Measurements from ENCODE around the gene RHEX.
"Not testable (repeated sequence)": the region's sequence is repeated elsewhere in the genome, so short reads cannot be mapped to it uniquely, and the experiment has no call there.

RHEX gene

GRCh38 chr1:206030191-206030590, 22.8 kb upstream of the RHEX start:
- DNase-seq (ENCODE audit: low read depth in 2 of 2), result no peak

DNA sequence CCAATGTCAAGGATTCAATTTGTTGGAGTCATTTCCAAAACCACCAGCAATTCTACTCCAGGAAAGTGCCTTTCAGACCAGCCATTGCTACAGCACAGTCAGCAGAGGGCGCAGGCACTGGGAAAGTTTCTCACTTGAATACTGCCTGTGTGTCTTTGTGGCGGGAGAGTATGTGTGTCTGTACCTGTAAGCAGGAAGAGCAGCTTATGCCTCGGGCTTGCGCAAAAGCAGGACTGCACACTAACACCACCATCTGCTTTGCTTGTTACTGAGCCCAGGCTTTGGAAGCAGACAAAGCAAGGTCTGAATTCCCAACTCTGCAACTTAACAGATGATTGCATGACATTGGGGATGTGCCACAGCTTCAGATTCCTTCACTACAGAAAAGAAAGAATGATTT, 22.3 kb upstream of the RHEX start:
- peak; percentile 57 to 64 for DNase-seq (ENCODE audit: low read depth in 2 of 2)

GRCh38 chr1:206032380-206033140, 20.4 kb upstream of the RHEX start:
- DNase-seq (ENCODE audit: low read depth in 2 of 2), result no peak

DNA sequence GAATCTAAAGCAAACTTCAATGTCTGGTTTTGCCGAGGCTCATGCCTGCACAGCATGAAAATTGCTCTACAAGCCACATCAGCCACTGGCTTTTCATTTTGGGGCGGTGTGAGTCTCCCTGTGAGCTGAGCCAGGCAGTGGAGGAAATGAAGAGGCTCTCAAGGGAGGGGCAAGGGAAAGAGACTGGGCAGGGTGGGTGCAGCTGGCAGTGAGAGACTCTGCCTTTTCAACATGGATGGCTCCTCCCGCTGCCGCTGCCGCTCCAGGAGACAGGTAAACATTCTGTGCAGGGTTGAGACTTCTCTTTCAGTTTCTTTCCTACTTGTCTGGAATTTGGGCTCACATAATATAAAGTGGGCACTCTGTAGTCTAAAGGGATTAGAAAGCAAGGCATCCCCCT, 17.9 kb upstream of the RHEX start:
- DNase-seq (ENCODE audit: low read depth in 2 of 2), result no peak

- DNase-seq (ENCODE audit: low read depth in 2 of 2), result no peak
Measured at GRCh38 chr1:206036663-206037455, 16.1 kb upstream of the RHEX start.

DNA sequence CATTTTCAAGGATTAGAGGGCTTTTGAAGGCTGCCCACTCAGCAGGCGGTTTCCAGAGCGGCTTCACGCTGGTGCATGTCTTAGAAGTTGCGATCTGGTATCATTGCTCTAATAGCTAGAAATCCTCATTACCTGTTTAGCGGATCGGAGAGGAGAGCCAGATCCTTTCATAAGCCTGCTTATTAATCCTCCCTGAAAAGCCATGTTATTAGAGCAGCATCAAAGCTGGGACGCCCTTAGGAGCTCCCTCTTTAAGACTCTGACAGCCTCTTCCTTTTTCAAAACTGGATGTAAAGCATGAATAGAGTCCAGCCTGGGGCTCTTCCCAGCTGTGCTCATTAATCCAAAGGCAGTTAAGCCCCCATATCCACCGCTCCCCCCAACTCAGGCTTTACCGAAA, 15.4 kb upstream of the RHEX start:
- DNase-seq (ENCODE audit: low read depth in 2 of 2), result no peak

DNA sequence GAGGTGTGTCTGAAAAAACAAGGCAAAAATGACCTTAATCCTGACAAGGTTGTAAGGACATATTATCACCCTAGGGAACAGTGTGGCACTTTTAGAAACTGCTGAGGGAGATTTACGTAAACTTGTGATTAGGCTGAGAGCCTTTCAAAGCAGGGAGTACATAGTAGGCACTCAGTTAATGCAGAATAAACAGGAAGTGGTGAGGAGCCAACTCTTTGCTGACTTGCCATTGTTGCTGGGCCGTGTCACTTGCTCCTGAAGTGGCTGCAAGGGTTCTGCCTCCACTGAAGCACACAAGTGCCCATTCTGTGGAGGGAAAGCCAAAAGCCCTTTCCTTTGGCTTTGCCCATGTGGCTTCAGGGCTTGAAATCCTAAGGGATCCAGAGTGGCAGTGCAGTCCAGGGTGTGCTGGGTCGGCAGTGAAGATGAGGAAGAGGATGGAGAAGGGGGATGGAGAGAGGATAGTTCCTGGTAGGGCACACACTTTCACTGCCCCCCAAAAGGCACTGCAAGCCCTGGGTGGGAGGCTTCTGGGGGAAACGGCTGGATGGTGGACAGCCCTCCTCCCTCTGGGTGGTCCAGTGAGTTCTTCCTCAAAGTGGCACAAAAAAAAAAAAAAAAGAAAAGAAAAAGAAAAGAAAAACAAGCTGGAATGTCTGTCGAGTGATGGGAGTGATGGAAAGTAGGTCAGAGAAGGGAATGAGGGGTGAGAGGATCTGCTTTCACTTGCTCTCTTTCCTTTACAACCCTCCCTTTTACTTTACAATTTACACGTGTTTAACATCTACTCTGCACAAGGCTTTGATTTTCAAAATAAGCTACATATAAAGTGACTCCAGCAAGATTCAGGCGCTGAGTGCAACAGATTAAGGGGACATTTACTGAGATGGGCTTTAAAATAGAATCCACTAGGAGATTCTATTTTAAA, 13.7 kb upstream of the RHEX start:
- no peak for DNase-seq (ENCODE audit: low read depth in 2 of 2)

DNA sequence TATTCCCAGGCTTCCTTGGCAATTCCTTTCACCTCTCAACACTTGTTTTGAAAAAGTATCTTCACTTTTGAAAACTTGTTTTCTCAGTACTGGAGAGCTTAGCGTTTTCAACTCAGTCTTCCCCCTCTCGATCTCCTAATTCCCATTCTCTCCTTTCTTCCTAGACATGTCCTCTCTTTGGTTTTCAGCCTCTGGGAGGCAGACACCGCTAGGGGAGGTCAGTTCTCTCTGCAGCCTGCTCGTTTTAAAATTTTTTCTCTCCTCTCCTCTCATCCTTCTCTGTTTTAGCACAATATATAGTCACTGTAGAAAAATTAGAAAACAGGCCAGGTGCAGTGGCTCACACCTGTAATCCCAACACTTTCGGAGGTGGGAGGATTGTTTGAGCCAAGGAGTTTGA, 12.6 kb upstream of the RHEX start:
- no peak for DNase-seq (ENCODE audit: low read depth in 2 of 2)

DNA sequence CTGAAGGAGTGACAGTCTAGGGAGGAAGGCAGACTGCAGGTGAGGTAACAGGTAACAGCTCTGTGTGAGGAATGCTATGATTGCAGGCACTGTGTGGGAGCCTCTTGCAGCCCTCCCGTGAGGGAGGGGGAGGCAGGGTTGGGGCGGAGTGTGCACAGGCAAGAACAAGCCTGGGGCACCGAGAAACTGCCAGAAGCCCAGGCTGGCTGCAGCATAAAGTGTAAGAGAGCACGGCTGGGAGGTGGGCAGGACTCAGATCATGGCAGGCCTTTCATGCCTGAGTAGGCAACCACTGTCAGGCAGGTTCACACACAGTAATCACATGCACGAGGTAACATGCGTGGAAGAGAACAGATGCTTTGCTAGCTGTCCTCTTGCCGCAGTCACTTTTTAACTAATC, 11.3 kb upstream of the RHEX start:
- DNase-seq (ENCODE audit: low read depth in 2 of 2), result no peak

DNA sequence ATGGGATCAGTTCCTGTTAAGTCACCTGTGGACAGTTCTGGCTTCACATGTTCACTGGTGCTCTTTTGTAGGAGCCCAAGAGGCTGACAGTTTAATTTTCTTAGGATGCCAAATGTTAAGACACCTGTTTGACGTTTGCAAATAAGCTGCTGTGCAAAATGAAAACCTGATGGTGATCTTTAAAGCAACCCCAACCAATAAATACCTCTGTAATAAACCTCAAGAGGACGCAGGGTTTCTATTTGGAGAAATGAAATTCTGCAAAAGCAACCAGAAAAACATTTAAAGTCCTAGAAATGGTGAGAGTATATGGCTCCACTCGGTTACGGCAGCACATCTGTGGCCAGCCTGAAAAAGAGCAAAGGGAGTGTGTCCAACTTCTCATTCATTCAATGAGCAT, 5.7 kb upstream of the RHEX start:
- DNase-seq (ENCODE audit: low read depth in 2 of 2), result no peak

GRCh38 chr1:206048582-206048981, 4.4 kb upstream of the RHEX start:
- DNase-seq (ENCODE audit: low read depth in 2 of 2), result no peak

DNA sequence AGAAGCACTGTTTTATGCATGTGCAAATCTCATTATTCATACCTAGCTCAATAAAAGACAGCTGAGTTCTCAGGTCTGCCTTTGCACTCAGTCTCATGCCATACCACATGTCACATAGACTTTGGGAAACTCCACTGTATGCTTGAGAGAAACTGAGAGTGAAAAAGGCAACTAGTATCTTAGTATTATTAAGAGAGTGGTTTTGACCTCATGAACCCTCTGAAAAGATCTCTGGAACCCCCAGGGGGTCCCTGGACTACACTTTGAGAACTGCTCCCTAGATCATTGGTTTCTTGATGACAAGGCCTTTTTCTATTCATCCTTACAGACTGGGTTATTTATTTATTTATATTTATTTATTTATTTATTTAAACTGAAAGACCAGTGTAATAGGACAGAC, 3.7 kb upstream of the RHEX start:
- no peak for DNase-seq (ENCODE audit: low read depth in 2 of 2)

DNA sequence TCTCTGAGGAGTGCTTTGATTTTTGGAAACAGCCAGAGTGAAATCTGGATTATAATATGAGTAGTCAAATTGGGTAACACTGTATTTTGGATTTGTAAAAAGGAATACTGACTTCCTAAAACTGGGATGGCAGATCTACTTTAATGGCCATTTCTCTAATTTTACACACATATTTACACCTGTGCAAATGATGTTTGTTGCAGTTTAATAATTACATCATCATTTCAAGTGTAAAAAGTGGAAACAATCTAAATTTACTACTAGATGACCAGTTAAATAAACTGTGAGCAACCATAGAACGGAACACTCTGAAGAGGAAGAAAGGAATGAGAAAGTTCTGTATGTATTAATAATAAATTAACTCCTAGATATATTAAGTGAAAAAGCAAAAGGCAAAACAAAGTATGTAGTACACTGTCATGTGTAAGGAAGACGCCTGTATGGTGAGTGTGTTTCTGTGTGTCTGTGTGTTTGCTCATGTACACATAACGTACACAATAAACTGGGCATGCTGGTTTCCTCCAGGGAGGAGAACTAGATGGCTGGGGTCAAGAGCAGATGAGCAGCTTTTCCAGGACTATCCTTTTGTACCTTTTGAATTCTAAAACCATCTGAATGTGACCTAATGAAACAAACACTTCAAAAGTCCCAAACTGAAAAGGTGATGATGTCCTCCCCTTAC, 2.9 kb upstream of the RHEX start:
- no peak for DNase-seq (ENCODE audit: low read depth in 2 of 2)

DNA sequence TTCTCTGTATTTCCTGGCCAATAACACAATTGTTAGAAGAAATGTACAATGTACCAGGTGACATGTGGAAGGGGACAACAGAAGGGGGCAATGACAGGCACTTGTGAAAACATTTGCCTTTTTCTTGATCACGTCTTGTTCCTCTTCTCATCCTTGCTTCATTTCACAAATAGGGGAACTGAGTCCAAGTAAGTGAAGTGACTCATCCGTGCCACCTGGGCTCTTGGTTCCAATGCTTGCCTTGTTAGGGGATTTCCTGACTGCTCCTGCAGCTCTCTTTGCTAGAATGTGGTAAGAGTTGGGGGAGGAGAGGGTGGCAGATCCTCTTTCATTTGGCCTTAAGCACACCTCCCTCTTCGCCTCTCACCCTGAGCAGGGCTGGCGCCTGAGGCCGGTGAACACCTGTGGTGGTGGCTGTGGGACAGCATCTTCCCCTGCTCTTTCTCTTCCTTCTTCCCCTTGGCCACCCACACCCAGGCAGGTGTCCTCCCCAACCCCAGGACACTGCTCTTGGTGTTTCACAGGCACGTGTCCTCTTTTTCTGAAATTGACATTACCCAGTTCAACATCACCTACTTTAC, 2.2 kb upstream of the RHEX start:
- DNase-seq (ENCODE audit: low read depth in 2 of 2), result peak; percentile 33 to 36

DNA sequence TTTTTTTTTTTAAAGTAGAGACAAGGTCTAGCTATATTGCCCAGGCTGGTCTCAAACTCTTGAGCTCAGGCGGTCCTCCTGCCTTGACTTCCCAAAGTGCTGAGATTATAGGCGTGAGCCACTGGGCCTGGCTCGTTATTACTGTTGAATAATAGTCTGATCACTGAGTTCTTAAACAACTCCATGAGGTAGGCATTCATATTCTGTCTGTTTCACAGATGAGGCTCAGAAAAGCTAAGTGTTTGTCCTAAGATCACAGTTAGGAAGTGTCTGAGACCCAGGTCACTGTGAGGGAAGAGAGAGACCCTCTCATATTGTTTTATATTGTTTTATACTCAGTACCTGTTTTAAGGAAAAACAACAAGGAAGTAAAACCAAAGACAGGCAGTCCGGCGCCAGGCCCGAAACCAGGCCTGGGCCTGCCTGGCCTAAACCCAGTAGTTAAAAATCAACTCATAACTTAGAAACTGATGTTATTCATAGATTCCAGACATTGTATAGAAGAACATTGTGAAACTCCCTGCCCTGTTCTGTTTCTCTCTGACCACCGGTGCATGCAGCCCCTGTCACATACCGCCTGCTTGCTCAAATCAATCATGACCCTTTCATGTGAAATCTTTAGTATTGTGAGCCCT, 625 bp upstream of the RHEX start:
- DNase-seq (ENCODE audit: low read depth in 2 of 2), result not testable (repeated sequence)

DNA sequence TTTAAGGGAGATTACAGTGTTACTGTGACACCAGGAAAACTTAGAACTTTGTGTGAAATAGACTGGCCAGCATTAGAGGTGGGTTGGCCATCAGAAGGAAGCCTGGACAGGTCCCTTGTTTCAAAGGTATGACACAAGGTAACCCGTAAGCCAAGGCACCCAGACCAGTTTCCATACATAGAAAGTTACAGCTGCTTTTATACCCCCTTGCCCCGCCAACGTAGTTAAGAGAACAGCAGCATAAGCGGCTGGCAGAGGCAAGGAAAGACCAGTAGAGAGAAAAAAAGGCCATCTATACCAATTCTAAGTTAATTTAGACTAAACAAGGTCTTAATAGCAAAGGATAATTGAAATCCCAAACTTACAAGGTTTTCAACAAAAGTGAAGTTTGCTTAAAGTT, 643 bp downstream of the RHEX start:
- not testable (repeated sequence) for DNase-seq (ENCODE audit: low read depth in 2 of 2)

GRCh38 chr1:206055069-206055625, 2.2 kb downstream of the RHEX start:
- DNase-seq (ENCODE audit: low read depth in 2 of 2), result not testable (repeated sequence)

GRCh38 chr1:206055639-206056323, 2.8 kb downstream of the RHEX start:
- DNase-seq (ENCODE audit: low read depth in 2 of 2), result not testable (repeated sequence)

DNA sequence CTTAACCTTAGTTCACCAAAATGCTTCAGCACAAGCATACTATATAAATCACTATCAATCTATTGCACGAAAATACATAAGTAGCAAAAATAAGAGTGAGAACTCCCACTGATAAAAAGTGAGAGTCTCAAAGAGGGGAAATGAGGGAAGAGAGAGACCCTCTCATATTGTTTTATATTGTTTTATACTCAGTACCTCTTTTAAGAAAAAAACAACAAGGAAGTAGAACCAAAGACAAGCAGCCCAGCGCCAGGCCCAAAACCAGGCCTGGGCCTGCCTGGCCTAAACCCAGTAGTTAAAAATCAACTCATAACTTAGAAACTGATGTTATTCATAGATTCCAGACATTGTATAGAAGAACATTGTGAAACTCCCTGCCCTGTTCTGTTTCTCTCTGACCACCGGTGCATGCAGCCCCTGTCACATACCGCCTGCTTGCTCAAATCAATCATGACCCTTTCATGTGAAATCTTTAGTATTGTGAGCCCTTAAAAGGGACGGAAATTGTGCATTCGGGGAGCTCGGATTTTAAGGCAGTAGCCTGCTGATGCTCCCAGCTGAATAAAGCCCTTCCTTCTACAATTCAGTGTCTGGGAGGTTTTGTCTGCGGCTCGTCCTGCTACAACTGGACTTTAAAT, 5.4 kb downstream of the RHEX start:
- DNase-seq (ENCODE audit: low read depth in 2 of 2), result not testable (repeated sequence)

All from activated CD4-positive, alpha-beta T cell treated with anti-CD3 and anti-CD28 coated beads for 24 hours (primary cell).